H4 (cell line): ENCODE data around the gene MGMT. TPM values are rescaled to one million over a fixed set of nuclear protein-coding genes. Genes with fewer than 3 reads are reported as not detected.
"Not testable (repeated sequence)": the region's sequence is repeated elsewhere in the genome, so short reads cannot be mapped to it uniquely, and the experiment has no call there.

ENCODE experiments used
- DNase-seq: peaks from one replicate; pipeline ENCODE4 v3.0.0-alpha.2; 2015; ENCODE audit warnings: low spot score
- total RNA-seq: library from RNA; depleted of rRNA; stranded (reverse); fragments of >200 nt; shearing (Covaris generic); gene quantifications from 2 replicates; pipeline ENCODE4 v1.2.3, GENCODE V29; 2014; rRNA removed

The MGMT gene
- 12.5 and 13.1 TPM in 2 replicates for total RNA-seq

DNA sequence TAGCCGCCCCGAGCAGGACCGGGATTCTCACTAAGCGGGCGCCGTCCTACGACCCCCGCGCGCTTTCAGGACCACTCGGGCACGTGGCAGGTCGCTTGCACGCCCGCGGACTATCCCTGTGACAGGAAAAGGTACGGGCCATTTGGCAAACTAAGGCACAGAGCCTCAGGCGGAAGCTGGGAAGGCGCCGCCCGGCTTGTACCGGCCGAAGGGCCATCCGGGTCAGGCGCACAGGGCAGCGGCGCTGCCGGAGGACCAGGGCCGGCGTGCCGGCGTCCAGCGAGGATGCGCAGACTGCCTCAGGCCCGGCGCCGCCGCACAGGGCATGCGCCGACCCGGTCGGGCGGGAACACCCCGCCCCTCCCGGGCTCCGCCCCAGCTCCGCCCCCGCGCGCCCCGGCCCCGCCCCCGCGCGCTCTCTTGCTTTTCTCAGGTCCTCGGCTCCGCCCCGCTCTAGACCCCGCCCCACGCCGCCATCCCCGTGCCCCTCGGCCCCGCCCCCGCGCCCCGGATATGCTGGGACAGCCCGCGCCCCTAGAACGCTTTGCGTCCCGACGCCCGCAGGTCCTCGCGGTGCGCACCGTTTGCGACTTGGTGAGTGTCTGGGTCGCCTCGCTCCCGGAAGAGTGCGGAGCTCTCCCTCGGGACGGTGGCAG, at the start of gene MGMT:
TSS of gene MGMT (plus strand) at position 539 of the 656 bp plus-strand sequence.
- peak; percentile 14 for DNase-seq

DNA sequence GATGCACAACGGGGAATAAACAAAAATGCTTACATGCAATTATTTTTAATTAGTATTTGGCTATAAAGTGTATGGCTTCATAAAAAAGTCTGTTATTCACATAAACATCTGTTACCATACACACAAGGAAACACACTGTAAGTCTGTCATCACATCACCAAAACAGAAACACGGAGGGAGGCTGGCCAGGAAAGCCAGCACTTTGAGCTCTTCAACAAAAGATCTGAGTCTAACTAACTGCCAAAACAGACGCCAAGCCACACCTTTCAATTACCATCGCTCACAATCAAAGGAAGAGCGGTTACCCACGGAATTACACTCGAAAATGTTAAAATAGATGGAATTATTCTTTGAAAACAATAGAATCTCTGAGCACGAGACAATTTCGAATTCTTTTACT, 49.2 kb upstream of the MGMT start:
- no peak for DNase-seq

DNA sequence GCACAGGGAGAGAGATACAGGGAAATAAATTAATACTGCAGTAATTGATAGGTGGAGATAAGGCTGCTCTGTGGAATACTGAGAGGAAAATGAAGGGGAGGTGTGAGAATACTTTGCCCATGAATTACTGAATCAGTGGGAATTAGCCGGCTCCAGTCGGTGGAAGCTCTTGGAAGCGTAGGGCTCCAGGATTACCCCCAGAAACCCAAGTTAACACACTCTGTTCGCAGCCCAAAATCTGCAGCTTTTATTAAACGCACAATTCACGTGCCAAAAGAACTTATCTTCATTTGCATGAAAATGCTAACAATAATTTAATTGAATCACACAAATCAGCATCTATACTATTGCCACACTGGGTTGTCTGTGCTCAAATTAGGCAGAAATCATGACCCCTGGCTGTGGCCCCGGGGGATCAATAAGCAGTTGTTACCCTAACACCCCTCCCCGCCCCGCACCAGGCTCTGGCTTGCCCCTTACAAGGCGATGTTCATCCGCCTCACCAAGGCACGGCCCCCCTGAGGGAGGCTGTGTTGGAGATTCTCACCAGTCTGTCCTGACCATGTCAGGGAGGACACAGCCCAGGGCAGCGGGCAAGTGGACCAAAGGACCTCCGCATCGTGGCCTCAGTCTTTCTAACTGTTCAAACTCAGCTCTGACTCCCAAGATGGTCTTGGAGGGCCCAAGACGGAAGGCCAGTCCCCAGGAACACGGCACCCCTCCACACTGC, 48.4 kb upstream of the MGMT start:
- DNase-seq, result no peak

DNA sequence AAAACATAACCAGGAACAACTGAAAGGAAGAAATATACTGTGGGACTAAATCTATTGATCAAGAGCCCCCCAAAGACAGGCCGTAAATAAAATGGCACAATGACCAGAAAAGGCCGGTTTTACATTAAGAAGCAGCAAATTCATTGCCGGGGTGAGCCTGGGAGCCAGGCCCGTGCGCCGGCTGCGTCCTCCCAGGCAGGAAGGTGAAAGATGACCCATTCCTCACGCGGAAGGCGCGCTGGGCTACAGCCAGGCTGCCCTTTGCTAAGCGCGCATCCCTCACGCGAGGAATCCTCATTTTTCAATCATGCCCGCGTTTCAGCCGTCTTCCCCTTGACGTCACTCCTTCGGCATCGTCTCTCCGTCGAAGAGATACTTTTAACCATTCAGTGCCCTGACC, 47.6 kb upstream of the MGMT start:
- no peak for DNase-seq

DNA sequence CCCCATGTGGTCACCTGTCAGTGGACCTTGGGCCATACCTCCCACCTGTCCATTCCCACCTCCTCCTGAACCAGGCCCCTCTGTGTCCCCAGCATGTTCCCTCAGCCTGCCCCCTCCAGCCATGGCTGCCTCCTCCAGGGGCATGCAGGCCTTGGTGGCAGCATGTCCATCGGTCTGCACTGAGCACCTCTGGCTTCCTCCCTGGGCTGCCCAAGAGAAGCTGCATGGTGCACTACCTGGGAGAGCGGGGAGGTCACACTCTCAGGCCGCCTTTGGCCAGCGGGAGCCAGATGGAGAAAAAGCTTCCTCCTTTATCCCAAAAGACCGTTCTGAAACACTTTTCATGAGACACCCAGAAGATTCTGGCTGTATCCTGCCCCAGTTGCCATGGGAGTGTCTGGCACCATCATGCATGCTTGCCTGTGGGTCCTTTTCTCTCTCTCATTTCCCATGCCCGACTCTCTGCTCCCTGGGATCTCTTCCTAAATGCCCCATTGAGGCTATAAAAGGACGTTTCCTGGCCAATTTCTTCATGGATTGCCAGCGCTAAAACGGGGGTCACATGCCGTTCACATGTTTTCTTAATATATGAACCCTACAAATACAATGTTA, 45.5 kb upstream of the MGMT start:
- DNase-seq, result no peak

DNA sequence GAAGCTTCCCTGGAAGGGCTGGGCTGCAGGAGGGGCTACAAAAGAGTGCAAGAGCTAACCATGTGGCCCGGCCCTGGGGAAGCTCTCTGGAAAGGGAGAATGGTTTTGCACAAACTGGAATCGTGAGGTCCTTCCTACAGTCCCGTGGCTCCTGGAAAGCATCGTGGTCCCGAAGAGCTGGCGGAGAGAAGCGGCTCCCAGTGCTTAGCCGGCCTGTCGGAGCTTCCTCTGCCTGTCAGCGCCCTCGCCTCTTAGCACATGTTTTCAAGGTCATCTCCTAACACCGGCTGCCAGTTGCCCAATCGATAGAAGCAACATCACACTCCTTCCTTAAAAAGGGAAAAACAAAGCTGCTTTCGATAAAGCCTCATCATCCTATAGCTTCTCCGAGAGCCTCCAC, 42.1 kb upstream of the MGMT start:
- no peak for DNase-seq

DNA sequence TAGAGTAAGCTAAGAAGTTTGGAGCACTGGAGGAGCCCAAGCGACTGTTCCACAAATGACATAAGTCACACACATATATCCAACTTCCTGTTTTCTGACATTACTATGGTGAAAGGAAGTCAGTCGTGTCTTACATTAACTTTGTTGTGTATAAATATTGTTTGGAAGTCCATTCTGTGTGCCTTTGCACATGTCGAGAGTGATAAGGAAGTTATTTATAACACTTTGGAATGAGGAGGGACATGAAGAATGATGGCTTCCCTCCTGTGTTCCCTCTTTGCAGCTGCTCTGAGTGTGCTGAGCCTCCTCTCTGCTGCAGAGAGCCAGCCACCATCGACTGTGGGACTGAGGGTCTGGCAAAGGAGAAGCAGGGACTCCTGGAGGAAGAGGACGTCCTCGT, 40.4 kb upstream of the MGMT start:
- no peak for DNase-seq

DNA sequence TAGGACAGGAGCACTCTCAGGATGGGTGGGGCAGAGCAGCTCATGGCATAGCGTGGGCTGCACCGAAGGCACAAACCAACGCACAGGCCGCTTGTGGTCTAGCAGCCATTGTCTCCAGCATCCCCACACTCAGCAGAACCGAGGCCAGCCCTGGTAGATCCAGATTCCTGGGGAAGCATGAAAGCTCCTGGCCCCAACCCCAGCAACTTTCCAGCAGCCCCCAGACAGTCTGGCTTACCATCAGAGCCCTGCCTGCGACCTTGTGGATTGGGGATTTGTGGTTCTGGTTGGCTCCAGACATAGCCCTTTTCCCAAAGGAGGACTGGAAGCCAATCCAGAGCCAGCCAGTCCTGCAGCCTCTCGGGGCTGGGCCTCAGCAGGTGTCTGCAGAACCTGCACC, 33.8 kb upstream of the MGMT start:
- no peak for DNase-seq

DNA sequence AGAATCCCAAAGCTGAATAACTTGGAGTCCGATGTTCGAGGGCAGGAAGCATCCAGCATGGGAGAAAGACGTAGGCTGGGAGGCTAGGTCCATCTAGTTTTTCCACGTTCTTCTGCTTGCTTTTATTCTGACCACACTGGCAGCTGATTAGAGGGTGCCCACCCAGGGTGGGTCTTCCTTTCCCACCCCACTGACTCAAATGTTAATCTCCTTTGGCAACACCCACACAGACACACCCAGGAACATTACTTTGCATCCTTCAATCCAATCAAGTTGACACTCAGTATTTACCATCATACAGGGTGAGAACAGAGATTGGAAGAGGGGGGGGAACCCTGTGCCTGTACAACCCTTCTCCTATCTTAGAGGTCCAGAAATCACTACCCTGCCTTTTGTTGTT, 31.3 kb upstream of the MGMT start:
- DNase-seq, result not testable (repeated sequence)

DNA sequence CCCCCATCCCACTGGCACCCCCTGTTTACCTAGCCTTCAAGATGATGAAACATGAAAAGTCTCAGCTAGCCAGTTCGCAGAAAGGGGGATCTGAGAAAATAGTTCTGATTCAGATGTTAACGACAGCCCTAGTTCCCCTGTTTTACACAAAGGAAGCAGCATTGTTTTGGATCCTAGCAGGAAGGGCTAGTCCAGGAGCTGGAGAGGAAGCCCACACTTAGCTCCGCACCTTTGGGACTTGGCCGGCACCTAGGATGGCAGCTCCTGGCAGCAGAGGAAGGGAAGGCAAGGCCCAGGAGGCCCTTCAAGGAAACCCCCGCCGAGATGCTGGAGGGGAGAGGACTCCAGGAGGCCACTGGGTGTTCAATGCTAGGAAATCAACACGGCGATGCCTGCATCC, 29.0 kb upstream of the MGMT start:
- no peak for DNase-seq

DNA sequence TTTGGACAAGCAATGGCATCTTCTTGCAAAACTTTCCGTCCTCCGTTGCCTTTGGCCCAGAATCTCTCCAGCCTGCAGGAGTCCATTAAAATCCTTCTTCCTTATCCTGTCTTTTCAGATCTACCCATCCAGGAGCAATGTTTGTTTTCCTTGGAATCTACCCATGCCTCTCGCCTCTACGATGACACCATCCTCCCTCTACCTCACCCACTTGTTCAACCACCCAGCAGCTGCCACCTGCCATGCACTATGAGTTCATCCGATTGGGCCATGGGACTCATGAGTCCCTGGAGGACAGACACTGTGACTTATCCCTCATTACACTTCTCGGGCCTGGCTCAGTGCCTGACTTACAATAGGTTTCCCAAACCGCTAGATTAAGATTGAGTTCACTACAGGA, 26.8 kb upstream of the MGMT start:
- DNase-seq, result no peak

DNA sequence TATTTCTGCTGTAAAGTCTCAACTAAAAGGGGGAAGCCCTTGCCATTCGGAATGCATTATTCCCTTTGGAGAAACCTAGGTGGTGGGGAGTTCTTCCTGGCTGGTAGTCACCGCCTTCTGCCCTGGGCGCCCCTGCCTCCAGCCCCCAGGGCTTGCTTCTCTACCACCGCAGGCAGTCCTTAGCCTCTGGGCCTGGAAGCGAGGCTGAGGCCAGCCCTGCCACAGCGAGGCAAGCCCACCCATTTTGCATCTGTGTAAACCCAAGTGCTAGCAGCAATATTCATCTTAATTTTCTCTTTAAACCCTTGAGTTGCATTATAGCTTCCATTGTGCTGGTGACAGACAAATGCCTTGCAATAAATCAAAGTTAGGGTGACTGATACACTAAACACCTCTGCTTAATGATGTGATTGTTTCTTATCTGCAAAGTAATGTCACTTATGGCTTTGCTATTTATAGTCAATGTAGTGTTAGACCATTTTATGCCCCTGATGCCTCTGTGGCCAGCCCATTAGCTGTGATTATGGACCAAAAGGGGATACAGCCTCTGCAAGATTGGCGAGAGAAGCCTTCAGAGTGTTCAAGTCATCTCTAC, 26.2 kb upstream of the MGMT start:
- no peak for DNase-seq

DNA sequence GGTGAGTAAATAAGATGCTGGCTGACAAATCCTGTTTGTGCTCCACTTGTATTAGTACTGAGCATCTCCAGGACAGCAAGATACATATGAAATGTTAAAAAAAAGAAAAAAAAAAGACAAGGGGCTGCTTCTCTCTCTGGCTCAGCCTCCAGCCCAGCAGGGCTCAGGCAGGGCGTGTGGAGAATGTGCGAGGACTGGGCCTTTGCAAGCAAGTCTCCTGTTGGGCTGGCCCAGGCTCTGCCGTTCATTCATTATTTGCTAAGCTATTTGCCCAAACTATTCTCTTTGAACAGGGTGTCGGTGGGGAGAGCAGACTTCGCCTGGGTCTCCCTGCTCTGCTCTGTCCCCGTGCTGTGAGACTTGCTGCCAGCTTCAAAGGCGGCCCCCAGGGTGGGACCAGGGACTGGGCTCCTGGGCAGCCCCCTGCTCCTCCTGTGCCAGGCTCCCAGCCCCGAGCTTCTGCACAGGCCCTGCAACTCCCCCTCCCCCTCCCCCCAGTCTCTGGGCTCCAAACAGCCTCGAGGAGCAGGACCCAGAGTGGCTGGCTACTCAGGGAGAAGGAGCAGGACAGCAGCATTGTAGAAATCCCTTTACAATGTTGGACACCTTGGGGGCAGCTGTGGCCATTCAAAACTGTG, 25.6 kb upstream of the MGMT start:
- no peak for DNase-seq

DNA sequence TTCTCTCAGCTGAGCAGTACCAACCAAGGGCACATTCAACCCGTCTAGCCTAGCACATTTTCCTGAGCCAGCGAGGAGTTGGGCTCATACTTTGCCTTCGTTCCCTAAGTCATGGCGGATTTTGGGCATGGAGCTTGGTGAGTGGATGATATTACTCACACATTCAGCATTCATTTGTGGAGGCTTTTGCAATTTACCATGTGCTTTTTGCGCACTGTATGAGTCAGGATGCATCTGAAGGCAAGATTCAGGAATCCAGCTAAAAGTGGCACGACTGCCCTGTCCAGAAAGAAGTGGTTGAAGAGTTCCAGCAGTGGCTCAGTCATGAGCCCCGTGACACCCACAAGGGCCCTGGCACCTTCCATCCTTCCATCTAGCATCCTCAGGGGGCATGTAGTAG, 24.2 kb upstream of the MGMT start:
- no peak for DNase-seq

DNA sequence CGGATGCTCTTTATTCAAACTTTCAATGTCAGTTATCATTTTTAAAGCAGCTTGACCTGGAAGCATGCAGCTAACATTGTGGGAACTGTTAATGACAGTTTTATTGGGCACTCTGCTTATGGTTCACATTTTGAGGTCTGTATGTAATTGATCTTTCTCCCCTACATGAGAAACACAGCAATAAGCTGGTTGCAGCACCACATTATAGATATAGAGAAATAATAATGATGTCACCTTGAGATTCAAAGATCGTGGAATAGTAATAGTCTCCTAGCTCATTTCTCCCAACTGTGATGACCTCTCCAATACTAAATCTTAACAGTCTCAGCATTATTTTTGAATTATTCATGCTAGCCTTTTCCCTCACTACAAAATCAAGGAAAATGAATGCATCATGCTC, 22.7 kb upstream of the MGMT start:
- DNase-seq, result no peak

DNA sequence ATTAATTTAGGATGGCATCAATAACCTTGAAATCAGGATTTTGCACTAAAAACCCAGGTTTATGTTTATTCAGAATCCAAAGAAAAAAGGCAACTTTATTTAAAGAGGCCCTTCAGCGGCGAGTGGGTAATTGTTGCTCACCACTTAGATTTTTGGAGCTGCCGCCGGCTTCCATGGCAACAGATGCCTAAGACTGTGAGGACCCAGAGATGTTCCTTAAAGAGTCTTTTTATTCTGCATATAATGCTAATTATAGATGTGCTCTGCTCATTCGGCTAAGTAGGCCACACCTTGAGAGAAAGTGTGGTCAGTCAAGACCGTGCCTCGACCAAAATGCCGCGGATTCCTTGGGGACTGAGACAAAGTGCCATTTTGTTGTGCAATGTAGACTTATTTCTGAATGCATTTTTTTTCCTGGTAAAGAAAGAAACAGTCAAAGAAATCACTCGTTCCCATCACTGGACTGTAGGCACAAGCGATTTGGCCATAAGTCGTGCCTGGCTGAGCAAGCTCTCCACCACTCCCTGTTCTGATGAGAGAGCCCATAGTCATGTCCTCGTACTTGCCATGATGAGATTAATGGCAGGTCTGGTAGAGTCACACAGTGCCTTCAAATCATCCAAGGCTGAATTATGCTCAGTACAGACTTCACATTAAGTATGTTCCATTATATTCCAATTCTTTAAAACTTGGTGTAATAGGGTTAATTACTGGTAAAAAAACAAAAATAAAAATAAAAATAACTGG, 21.4 kb upstream of the MGMT start:
- DNase-seq, result no peak

DNA sequence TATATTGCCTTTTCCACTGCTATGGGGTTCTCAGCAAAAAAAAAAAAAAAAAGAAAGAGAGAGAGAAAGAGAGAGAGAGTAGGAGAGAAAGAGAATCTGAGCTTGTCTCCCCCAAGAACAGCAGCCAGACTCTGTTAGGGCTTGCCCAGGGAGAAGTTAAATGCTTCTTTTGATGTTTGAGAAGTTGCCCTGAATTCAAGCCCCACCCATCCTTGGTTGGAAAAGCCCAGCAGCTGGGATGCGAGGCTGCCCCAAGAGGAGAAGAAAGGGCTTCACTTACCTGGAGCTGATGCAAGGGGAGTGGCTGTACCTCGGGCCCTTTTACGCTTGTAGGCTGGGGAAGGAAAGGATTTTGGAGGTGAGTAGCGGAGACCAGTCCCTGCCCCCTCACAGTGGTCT, 20.9 kb upstream of the MGMT start:
- DNase-seq, result no peak

DNA sequence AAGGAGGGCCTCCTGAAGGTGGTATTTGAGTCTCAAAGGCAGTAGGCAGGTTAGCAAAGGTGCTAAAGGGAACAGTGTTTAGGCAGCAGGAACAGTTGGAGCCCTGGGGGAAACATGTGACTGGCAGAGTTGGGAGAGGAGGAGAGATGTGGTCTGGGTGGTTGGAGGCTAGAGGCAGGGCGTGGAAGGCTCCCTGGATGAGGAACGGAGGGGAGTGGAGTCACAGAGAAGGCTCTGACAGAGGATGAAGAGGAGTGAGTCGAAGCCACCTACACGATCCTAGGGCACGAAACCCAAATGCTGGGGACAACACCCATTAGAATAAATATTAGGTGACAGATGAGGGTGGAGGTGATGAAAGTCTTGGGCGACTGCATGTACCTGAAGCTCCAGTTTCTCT, 19.6 kb upstream of the MGMT start:
- no peak for DNase-seq

DNA sequence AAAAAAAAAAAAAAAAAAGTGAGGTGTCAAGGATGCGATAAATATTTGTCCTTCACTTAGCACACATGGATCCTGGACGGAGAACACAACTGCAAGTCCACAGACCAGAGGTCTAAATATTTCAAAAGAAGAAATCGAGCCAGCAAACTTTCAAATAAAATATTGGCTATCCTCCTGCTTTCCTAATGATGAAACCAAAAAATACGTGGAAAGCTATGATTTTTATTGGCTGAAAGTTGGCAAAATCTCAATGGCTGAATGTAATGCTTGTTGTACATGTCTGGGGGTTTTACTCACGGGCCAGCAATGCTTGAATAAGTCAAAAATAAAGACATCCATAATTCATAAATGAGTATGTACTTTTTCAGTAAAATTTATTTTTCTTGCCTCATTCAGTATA, 19.0 kb upstream of the MGMT start:
- no peak for DNase-seq

DNA sequence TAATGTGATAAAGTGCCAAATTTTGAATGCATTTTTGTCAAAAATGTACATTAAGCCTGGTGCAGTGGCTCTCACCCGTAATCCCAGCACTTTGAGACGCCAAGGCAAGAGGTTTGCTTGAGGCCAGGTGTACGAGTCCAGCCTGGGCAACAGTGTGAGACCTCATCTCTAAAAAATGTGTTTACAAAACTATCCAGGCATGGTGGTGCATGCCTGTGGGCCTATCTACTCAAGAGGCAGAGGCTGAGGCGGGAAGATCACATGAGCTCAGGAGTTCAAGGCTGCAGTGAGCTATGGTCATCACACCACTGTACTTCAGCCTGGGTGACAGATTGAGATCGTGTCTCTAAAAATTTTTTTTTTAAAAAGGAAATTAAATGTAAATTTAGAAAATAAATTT, 18.5 kb upstream of the MGMT start:
- peak; percentile 8 for DNase-seq

DNA sequence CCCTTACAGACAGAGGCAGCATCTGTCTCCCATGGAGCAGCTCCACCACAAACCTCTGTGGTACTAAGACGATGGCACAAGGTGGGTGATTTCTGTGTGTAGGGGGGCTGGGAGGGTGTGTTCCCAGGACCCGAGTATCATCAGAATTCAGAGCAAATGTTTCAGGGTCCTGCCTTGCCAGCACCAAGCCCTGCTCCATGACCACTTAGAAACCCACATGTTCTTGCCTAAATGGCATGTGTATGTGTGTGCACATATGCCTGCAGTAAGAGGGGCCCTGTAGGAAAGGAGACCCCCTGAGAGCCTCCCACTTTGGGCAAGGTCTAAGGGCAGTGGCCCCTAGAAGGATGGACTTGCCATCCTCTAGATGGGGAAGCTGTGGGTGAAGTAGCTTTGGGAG, 17.1 kb upstream of the MGMT start:
- DNase-seq, result no peak

DNA sequence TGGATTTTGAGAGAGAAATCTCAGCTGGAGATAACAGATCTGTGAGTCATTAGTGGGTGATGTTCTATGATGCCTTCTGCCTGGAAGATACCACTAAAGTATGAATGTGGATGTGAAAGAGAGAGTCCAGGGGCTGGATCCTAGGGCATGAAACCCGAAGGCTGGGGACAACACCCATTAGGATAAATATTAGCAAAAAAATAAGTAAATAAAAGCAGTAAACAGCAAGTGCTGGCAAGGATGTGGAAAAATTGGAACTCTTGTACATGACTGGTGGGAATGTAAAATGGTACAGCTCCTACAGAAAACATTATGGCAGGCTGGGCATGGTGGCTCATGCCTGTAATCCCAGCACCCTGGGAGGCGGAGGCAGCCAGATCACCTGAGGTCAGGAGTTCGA, 16.6 kb upstream of the MGMT start:
- no peak for DNase-seq
